ENCODE results near the gene KLHL21.
A peak's percentile ranks its signal among the peaks of the same experiment; 100 is the strongest.
"Not testable (repeated sequence)": the region's sequence is repeated elsewhere in the genome, so short reads cannot be mapped to it uniquely, and the experiment has no call there.

KLHL21 gene

DNA sequence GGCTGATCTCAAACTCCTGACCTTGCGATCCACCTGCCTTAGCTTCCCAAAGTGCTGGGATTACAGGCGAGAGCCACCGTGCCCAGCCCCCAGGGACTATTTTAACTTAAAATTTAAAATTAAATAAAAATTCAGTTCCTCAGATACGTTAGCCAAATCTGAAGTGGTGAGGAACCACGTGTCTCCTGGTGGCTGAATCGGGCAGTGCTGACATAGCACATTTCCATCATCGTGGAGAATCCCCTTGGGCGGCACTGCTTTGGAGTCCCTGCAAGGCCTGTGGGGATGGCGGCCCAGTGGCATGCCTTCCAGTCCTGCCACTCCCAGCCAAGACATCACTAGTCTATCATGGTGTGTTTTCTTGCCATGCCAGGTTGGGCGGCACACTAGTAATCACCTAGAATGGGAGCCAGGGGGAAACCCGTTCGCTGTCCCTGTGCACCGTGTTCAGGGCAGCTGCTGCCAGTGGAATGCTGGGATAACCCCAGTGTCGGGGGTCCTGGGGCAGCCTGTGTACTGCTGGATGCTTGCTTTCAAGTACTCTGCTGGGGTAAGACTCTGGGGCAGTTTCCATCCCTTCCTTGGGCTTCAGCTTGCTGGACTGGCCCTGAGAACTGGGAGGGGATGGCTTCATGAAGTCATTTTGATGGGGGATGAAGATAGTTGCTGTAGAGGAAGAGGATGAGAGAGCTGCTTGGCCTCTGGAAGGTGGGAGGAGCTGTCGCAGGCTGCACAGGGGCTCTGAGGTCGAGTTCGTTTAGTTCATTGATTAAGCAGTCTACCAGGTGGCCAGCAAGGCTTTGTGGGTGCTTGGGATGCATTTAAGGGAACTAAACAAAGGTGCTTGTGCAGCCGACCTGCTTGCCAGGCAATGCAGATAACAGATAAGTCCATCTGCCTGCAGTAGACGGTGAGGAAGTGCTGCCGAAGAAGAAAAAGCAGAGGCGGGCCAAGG lies 18.3 kb downstream of the KLHL21 start:
- no peak for DNase-seq (ENCODE audit: low read depth)

DNA sequence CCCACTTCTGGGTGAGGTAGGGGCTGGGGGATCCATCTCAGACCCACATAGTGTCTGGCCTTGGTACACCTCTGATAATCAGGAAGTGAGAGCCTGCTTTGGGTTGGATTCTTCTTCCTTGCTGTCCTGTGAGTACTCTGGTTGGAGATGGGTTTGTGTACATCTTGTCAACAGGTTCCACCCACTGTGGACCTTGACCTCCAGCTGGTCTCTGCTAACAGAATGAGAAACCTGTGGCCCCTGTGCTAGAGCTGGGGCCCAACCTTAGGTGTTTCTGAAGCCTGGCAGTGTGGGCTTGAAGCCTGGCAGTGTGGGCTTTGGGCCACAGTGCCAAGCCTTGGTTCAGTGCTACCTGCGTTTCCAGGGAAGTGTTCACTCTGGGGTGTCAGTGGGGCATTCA lies 20.3 kb downstream of the KLHL21 start:
- DNase-seq (ENCODE audit: low read depth): no peak

DNA sequence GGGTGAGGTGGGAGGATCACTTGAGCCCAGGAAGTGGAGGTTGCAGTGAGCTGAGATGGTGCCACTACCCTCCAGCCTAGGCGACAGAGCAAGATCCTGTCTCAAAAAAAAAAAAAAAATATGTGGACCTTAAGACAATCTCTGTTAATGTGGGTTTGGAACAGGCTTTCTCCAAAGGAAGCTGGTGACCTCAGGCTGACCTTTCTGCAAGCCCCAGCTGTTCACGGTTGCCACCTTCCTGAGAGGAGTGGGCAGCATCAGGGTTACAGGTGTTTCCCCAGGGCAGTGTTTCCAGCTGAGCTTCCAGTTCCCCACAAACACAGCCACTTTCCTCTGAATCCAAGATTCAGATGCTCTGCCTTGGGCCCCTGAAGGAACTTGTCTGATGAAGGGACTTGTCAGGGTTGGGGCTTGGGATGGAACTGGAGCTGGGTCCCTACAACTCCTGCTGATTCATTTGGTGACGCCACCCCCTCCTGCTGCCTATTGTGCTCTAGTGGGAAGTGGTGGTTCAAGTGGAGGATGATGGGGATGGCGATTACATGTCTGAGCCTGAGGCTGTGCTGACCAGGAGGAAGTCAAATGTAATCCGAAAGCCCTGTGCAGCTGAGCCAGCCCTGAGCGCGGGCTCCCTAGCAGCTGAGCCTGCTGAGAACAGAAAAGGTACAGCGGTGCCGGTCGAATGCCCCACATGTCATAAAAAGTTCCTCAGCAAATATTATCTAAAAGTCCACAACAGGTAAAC lies 20.9 kb downstream of the KLHL21 start:
- DNase-seq (ENCODE audit: low read depth): no peak

DNA sequence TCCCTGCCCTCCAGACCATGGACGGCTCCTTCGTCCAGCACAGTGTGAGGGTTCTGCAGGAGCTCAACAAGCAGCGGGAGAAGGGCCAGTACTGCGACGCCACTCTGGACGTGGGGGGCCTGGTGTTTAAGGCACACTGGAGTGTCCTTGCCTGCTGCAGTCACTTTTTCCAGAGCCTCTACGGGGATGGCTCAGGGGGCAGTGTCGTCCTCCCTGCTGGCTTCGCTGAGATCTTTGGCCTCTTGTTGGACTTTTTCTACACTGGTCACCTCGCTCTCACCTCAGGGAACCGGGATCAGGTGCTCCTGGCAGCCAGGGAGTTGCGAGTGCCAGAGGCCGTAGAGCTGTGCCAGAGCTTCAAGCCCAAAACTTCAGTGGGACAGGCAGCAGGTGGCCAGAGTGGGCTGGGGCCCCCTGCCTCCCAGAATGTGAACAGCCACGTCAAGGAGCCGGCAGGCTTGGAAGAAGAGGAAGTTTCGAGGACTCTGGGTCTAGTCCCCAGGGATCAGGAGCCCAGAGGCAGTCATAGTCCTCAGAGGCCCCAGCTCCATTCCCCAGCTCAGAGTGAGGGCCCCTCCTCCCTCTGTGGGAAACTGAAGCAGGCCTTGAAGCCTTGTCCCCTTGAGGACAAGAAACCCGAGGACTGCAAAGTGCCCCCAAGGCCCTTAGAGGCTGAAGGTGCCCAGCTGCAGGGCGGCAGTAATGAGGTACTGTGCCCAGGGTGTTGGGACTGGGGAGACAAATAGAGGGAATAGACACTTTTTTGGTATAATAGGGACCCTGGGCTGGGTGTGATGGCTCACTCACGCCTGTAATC lies 21.9 kb downstream of the KLHL21 start:
- DNase-seq (ENCODE audit: low read depth): no peak

DNA sequence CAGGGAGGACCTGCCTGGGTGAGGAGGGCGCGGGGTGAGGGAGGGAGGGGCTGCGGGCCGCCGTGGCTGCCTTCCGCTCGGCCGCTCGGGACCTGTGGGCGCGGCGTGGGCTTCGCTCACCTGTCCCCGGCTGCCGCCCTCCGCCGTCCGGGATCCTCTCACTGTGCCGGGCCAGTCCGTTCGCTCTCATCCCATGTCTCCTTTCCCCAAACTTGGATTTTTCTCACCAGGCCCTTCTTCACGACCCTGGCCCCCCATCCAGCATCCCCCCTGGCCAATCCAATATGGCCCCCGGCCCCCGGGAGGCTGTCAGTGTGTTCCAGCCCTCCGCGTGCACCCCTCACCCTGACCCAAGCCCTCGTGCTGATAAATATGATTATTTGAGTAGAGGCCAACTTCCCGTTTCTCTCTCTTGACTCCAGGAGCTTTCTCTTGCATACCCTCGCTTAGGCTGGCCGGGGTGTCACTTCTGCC lies 22.5 kb downstream of the KLHL21 start:
- no peak for DNase-seq (ENCODE audit: low read depth)

DNA sequence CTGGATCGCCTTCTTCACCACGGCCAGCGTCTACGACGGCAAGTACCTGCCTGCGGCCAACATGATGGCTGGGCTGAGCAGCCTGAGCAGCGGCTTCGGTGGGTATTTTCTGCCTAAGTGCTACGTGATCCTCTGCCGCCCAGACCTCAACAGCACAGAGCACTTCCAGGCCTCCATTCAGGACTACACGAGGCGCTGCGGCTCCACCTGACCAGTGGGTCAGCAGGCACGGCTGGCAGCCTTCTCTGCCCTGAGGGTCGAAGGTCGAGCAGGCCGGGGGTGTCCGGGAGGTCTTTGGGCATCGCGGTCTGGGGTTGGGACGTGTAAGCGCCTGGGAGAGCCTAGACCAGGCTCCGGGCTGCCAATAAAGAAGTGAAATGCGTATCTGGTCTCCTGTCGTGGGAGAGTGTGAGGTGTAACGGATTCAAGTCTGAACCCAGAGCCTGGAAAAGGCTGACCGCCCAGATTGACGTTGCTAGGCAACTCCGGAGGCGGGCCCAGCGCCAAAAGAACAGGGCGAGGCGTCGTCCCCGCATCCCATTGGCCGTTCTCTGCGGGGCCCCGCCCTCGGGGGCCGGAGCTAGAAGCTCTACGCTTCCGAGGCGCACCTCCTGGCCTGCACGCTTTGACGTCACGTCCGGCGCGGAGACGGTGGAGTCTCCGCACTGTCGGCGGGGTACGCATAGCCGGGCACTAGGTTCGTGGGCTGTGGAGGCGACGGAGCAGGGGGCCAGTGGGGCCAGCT lies 23.1 kb downstream of the KLHL21 start, which contains the start of gene ZBTB48:
Gene ZBTB48 (plus strand): TSS at position 621 of the 745 bp plus-strand sequence. CDS start 616 bp downstream, outside the sequence.
- peak; percentile 87 for DNase-seq (ENCODE audit: low read depth)

DNA sequence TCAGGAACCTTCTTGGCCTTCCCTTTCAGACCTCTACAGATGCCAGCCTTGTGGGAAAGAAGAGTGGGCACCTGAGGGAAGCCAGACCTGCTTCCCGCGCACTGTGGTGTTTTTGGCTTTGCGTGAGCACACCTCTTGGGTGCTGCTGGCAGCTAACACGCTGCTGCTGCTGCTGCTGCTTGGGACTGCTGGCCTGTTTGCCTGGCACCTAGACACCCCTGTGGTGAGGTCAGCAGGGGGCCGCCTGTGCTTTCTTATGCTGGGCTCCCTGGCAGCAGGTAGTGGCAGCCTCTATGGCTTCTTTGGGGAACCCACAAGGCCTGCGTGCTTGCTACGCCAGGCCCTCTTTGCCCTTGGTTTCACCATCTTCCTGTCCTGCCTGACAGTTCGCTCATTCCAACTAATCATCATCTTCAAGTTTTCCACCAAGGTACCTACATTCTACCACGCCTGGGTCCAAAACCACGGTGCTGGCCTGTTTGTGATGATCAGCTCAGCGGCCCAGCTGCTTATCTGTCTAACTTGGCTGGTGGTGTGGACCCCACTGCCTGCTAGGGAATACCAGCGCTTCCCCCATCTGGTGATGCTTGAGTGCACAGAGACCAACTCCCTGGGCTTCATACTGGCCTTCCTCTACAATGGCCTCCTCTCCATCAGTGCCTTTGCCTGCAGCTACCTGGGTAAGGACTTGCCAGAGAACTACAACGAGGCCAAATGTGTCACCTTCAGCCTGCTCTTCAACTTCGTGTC lies 23.9 kb downstream of the KLHL21 start:
- DNase-seq (ENCODE audit: low read depth): no peak

DNA sequence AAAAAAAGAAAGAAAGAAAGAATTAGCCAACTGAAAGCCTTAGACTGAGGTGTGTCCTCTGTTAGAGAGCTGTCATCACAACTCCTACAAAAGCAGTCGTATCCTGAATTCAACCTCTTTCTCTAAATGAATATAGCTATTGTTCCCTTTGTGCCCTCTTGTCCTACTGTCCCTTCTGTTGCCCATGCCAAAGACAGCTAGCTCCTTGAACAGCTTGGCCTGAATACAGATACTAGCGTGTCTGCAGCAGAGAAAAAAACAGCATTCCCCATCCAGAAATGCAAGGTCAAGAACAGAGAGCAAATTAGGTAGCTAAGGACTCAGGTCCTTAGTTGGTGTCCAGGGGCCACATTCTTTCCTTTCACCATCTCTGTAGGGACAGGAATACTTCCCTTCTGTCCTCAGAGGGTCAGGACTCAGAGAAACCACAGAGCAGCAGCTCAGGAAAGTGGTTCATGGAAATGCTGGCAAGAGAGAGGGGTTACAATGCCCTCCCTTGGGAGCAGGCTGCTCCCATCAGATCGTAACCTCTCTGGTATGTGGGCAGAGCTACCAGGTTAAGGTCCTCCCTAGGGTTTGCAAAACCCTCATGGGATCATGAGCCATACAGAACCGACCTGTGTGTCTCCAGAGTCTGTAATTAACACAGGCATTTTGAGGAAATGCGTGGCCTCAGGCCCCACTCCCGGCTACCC lies 24.7 kb downstream of the KLHL21 start:
- DNase-seq (ENCODE audit: low read depth): no peak

DNA sequence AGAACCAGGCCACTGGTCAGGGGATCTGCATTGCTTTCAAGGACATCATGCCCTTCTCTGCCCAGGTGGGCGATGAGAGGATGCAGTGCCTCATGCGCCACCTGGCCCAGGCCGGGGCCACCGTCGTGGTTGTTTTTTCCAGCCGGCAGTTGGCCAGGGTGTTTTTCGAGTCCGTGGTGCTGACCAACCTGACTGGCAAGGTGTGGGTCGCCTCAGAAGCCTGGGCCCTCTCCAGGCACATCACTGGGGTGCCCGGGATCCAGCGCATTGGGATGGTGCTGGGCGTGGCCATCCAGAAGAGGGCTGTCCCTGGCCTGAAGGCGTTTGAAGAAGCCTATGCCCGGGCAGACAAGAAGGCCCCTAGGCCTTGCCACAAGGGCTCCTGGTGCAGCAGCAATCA lies 27.9 kb downstream of the KLHL21 start:
- no peak for DNase-seq (ENCODE audit: low read depth)

DNA sequence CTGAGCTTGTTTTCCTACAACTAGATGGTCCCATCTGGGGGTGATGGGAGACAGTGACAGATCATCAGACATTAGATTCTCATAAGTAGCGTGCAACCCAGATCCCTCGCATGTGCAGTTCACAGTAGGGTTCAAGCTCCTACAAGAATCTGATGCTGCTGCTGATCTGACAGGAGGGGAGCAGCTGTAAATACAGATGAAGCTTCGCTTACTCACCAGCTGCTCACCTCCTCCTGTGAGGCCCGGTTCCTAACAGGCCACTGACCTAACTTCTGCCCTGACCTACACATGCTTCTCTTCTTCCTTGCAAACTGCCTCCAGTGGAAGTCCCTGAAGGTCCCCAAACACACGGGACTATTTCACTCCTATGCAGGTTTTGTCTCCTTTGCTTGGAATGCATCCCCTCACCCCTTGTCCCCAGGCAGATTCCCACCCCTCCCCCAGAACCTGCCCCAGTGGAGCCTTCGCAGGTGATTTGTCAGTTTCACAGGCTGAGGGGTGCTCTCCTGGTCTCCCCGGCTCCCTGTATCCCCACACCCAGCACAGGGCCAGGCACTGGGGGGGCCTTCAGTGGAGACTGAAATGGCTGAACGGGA lies 28.5 kb downstream of the KLHL21 start:
- no peak for DNase-seq (ENCODE audit: low read depth)

DNA sequence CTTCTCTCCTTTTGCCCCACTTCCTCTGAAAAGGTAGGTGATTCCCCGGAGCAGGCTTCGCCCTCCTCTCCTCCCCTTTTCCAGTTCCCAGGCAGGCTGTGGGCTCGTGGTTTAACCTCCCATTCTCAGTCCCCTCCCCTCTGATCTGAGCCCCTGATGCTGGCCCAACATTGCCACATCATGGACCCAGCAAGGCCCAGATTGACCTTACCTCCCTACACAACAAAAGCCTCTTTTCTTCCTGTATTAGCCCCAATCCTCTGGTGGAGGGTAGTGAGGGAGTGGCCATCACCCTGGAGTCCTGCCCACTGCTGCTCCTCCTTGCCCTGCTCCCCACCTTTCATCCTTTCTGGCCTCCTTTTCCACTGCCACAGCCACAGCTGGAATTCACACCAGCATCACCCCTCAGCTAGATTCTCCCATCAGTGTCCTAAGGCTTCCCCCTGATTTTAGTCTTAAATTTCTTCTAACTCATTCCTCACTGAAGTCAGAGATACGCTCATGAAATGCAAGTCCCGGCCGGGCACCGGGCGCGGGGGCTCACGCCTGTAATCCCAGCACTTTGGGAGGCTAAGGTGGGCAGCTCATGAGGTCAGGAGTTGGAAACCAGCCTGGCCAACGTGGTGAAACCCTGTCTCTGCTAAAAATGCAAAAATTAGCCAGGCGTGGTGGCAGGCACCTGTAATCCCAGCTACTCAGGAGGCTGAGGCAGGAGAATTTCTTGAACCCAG lies 29.9 kb downstream of the KLHL21 start:
- DNase-seq (ENCODE audit: low read depth): no peak

DNA sequence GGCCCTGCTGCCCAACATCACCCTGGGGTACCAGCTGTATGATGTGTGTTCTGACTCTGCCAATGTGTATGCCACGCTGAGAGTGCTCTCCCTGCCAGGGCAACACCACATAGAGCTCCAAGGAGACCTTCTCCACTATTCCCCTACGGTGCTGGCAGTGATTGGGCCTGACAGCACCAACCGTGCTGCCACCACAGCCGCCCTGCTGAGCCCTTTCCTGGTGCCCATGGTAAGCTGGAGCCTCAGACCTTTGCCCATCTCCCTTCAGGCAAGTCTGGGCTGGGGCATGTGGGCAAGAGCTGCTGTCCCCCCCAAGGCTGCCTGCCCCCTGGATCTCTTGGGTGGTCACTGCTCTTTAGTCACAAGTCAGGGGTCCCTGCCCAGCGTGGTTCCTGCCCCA lies 31.7 kb downstream of the KLHL21 start:
- no peak for DNase-seq (ENCODE audit: low read depth)

DNA sequence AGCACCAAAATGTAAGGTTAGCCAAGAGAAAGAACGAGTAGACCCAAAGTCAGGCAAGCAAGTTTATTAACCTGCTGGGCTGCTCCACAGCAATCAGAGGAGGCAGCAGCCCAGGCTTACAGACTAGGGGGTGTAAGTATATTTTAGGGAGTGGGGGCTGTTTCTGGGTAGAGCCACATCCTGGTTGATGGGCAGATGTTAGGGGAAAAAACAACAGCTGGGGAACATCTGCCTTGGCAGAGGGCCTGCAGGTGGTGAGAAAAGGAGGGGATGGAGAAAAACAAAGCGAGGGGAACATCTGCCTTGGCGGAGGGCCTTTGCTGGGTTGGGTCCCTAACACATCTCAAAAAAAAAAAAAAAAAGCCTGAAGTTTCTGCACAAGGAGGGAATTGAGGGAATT lies 32.6 kb downstream of the KLHL21 start:
- no peak for DNase-seq (ENCODE audit: low read depth)

DNA sequence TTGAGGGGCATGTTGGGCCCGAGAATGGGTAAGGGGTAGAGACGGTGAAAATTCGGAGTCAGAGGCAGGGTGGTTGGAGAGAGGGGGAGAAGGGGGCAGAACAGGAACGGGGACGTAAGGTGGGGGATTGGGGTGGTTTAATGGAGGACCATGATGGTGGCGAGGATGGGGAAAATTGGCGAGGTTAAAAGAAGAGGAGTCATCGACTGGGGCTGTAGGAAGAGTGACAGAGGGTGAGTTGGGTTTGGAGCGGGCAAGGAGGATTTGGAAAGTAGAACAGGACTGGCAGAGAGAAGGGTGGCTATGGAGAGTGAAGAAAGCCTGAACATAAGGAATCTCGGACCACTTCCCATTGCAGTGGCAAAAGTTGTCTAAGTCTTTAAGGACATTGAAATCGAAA lies 33.6 kb downstream of the KLHL21 start:
- no peak for DNase-seq (ENCODE audit: low read depth)

DNA sequence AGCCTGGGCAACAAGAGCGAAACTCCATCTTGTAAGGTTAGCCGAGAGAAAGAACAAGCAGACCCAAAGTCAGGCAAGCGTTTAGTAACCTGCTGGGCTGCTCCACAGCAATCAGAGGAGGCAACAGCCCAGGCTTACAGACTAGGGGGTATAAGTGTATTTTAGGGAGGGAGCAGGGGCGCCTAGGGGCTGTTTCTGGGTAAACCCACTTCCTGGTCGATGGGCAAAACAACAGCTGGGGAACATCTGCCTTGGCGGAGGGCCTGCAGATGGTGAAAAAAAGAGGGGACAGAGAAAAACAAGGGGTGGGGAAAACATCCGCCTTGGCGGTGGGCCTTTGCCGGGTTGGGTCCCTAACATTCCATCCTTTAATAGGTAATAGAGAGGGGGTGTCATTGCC lies 42.4 kb downstream of the KLHL21 start:
- no peak for DNase-seq (ENCODE audit: low read depth)

DNA sequence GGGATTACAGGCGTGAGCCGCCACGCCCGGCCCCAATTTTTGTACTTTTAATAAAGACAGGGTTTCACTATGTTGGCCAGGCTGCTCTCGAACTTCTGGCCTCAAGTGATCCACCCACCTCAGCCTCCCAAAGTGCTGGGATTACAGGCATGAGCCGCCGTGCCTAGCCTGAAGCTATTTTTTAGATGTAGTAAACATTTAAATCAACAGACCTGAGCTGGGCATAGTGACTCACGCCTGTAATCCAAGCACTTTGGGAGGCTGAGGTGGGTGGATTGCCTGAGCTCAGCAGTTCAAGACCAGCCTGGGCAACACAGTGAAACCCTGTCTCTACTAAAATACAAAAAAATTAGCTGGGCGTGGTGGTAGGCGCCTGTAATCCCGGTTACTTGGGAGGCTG lies 43.5 kb downstream of the KLHL21 start:
- DNase-seq (ENCODE audit: low read depth): not testable (repeated sequence)

DNA sequence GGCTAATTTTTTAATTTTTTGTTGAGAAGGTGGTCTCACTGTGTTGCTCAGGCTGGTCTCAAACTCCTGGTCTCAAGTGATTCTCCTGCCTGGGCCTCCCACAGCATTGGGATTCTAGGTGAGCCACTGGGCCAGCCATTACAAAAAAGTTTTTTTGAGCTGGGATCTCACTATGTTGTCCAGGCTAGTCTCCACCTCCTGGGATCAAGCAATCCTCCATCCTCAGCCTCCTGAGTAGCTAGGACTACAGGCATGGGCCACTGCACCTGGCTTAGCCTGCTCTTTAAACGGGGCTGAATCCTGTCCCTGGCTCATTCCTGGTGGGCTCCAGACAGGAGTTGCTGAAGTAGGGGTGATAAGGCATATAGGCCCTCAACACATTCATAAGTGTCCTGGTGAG lies 45.1 kb downstream of the KLHL21 start:
- no peak for DNase-seq (ENCODE audit: low read depth)

DNA sequence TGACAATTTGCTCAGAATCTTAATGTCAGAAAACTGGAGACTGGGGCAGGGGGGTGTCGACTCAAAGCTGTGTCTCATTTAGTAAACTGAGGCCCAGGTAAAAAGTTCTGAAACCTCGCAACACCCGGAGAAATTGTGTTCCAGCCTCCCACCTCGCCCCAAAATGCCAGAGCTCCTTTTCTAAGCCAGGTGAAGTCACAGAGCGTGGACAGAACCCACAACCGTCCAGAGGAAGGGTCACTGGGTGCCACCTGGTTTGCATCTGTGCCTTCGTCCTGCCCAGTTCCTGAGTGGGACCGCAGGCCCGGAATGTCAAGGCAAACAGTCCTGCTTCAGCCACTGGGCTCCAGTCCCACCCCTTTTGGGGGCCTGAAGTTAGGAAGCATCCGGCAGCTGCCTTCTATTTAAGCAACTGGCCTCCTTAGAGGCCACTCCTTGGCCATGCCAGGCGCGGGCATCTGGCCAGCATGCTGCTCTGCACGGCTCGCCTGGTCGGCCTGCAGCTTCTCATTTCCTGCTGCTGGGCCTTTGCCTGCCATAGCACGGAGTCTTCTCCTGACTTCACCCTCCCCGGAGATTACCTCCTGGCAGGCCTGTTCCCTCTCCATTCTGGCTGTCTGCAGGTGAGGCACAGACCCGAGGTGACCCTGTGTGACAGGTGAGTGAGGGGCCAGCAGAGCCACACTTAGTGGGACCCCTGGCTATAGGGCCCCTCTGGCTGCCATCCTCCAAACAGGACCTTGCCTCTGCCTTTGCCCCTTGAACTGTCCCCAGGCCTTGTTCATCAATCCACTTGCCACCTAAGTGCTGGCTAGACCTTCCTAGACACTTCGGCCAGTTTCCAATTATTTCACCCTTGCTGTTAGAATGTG lies 47.5 kb downstream of the KLHL21 start, which contains the start of gene TAS1R1:
Gene TAS1R1 (plus strand): TSS at position 401 of the 872 bp plus-strand sequence. CDS start 67 bp downstream, at position 468.
- DNase-seq (ENCODE audit: low read depth): no peak
